Activated T-helper 17 cell treated with anti-CD3 and anti-CD28 coated beads, Interleukin-2, amount 50 U/mL, for 72 hours (primary cell): ENCODE measurements around the gene CCNDBP1. TPM values are rescaled to one million over a fixed set of nuclear protein-coding genes. Genes with fewer than 3 reads are reported as not detected.
"Not testable (repeated sequence)": the region's sequence is repeated elsewhere in the genome, so short reads cannot be mapped to it uniquely, and the experiment has no call there.

Experiments
- ATAC-seq: fragments of 150-1000 bp; cut with Tn5 transposase; replicated peaks from 2 replicates; pipeline ENCODE4 v1.10.0; 2021; ENCODE audit warnings: mild to moderate bottlenecking, moderate library complexity
- H3K27ac Mint-ChIP-seq: one replicate; pipeline ENCODE4 v1.8.0; 2022; ENCODE audit warnings: mixed read lengths
- H3K27me3 Mint-ChIP-seq: one replicate; pipeline ENCODE4 v1.8.0; 2022; ENCODE audit warnings: mixed read lengths
- H3K36me3 Mint-ChIP-seq: one replicate; pipeline ENCODE4 v1.8.0; 2022; ENCODE audit warnings: low read depth, mild to moderate bottlenecking, mixed read lengths
- H3K4me1 Mint-ChIP-seq: one replicate; pipeline ENCODE4 v1.8.0; 2022; ENCODE audit warnings: mixed read lengths
- H3K4me3 Mint-ChIP-seq: one replicate; pipeline ENCODE4 v1.8.0; 2022; ENCODE audit warnings: mild to moderate bottlenecking, mixed read lengths
- H3K9me3 Mint-ChIP-seq: one replicate; pipeline ENCODE4 v1.8.0; 2022; ENCODE audit warnings: mixed read lengths
- total RNA-seq, 2 donors: library from RNA; stranded (reverse); gene quantifications; one replicate each; pipeline ENCODE4 v1.2.3, GENCODE V29; 2022

Gene CCNDBP1
- total RNA-seq, 2 donors from 2014 or later: 63.1 to 66.8 TPM

DNA sequence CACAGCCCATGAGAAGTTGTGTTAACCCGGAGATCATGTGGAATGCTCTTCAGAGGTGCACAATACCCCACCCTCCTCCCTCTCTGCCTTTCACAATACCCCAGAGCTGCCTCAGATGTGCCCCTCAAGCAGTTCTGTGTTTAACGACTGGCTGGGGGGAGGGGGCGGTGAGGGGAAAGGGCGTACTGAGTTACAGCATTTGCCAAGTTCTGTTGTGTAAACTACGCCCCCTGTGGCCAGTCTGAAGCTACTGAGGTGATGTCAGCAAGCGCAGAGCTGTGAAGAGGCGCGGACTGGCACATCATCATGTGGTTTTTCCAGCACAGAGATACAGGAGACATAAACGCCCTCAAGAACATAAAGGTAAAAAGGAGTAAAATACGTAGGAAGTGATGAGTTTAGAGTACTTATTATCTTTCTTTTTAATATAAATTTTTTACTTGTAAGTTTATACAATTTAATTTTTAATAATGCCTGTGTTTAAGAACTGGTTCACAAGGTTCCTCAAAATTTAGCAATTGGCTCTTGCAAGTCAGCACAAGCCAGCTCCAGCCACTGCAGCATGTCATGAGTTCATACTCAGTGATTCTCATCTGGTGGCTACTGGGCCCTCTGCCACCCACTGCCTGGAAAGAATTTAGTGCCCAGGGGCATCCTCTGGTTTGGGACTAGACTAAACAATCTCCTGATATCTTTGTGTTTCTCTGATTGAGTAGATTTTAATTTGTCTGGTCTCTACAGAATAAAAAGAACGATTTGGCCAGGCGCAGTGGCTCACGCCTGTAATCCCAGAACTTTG, 33.9 kb downstream of the CCNDBP1 start:
- no peaks in the 10 kb centered on the region for H3K36me3 Mint-ChIP-seq
- peaks cover 9% of the 10 kb centered on the region for H3K27me3 Mint-ChIP-seq
- no peaks in the 10 kb centered on the region for H3K9me3 Mint-ChIP-seq
- H3K27ac Mint-ChIP-seq: no peak overlapping the region
- ATAC-seq: no peak
- no peak overlapping the region for H3K4me3 Mint-ChIP-seq
- H3K4me1 Mint-ChIP-seq: no peaks in the 10 kb centered on the region

- Mint-ChIP-seq H3K36me3 (no peaks in the 10 kb centered on the region), H3K27ac (no peak overlapping the region), H3K27me3 (peaks cover 9% of the 10 kb centered on the region), H3K4me3 (no peak overlapping the region), H3K9me3 (no peaks in the 10 kb centered on the region), H3K4me1 (no peaks in the 10 kb centered on the region)
- ATAC-seq: no peak
These were observed 35.0 kb downstream of the CCNDBP1 start for GRCh38 chr15:43219929-43220928.

- no peak for ATAC-seq
- Mint-ChIP-seq H3K4me1 (peaks cover 5% of the 10 kb centered on the region), H3K4me3 (no peak within 1 kb of the TSS), H3K36me3 (no peaks in the 10 kb centered on the region), H3K9me3 (no peaks in the 10 kb centered on the region), H3K27me3 (peaks cover 16% of the 10 kb centered on the region), H3K27ac (no peak within 1 kb of the TSS)
These were observed 35.8 kb downstream of the CCNDBP1 start, which contains the start of gene EPB42 for GRCh38 chr15:43220991-43221403. Gene EPB42, minus strand, starts transcription at chr15:43221018. Its CDS starts 193 bp downstream, at chr15:43220825.

- ATAC-seq: no peak
- Mint-ChIP-seq H3K27ac (no peak overlapping the region), H3K4me1 (peaks cover 5% of the 10 kb centered on the region), H3K9me3 (no peaks in the 10 kb centered on the region), H3K36me3 (no peaks in the 10 kb centered on the region), H3K27me3 (peaks cover 17% of the 10 kb centered on the region), H3K4me3 (no peak overlapping the region)
These were observed 36.2 kb downstream of the CCNDBP1 start for GRCh38 chr15:43221422-43221821.

GRCh38 chr15:43225201-43225949, 40.2 kb downstream of the CCNDBP1 start:
- Mint-ChIP-seq H3K9me3 (no peaks in the 10 kb centered on the region), H3K27ac (no peak overlapping the region), H3K36me3 (no peaks in the 10 kb centered on the region), H3K27me3 (peaks cover 13% of the 10 kb centered on the region), H3K4me3 (no peak overlapping the region), H3K4me1 (peaks cover 5% of the 10 kb centered on the region)
- peak; percentile 88 for ATAC-seq

DNA sequence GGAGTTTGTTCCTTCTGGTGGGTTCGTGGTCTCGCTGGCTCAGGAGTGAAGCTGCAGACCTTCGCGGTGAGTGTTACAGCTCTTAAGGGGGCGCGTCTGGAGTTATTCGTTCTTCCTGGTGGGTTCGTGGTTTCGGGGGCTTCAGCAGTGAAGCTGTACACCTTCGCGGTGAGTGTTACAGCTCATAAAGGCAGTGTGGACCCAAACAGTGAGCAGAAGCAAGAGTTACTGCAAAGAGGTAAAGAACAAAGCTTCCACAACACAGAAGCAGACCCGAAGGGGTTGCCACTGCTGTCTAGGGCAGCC, 40.7 kb downstream of the CCNDBP1 start:
- not testable (repeated sequence) for H3K36me3 Mint-ChIP-seq, H3K4me3 Mint-ChIP-seq, H3K4me1 Mint-ChIP-seq, H3K27ac Mint-ChIP-seq, ATAC-seq, H3K9me3 Mint-ChIP-seq
- peaks cover 12% of the 10 kb centered on the region for H3K27me3 Mint-ChIP-seq

DNA sequence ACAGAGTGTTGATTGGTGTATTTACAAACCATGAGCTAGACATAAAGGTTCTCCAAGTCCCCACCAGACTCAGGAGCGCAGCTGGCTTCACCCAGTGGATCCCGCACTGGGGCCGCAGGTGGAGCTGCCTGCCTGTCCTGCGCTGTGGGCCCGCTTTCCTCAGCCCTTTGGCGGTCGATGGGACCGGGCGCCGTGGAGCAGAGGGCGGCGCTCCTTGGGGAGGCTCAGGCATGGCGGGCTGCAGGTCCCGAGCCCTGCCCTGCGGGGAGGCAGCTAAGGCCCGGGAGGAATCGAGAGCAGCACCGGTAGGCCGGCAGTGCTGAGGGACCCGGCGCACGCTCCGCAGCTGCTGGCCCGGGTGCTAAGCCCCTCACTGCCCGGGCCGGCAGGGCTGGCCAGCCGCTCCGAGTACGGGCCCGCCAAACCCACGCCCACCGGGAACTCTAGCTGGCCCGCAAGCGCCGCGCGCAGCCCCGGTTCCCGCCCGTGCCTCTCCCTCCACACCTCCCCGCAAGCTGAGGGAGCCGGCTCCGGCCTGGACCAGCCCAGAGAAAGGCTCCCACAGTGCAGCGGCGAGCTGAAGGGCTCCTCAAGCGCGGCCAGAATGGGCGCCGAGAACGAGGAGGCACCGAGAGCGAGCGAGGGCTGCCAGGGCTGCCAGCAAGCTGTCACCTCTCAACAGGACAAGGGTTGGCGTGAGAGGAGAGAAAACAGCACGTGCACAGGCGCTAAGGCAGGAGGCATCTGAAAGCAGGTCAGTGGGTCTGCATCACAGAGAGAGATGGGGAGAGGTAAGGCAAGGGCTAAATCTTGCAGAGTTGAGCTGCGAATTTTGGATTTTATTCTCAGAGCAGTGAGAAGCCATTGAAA, 41.5 kb downstream of the CCNDBP1 start:
- peaks cover 8% of the 10 kb centered on the region for H3K27me3 Mint-ChIP-seq
- no peak for ATAC-seq
- H3K36me3 Mint-ChIP-seq: no peaks in the 10 kb centered on the region
- peaks cover 5% of the 10 kb centered on the region for H3K4me1 Mint-ChIP-seq
- H3K4me3 Mint-ChIP-seq: no peak overlapping the region
- no peak overlapping the region for H3K27ac Mint-ChIP-seq
- H3K9me3 Mint-ChIP-seq: no peaks in the 10 kb centered on the region

GRCh38 chr15:43229977-43230376, 44.8 kb downstream of the CCNDBP1 start:
- Mint-ChIP-seq H3K4me1 (peaks cover 5% of the 10 kb centered on the region), H3K36me3 (no peaks in the 10 kb centered on the region), H3K4me3 (no peak overlapping the region), H3K27me3 (peaks cover 8% of the 10 kb centered on the region), H3K27ac (no peak overlapping the region), H3K9me3 (no peaks in the 10 kb centered on the region)
- ATAC-seq: no peak

- Mint-ChIP-seq H3K27ac (no peak overlapping the region), H3K27me3 (peaks cover 5% of the 10 kb centered on the region), H3K9me3 (no peaks in the 10 kb centered on the region), H3K4me3 (no peak overlapping the region), H3K36me3 (no peaks in the 10 kb centered on the region), H3K4me1 (peaks cover 1% of the 10 kb centered on the region)
- ATAC-seq: no peak
These were observed 45.5 kb downstream of the CCNDBP1 start for GRCh38 chr15:43230640-43231115.

GRCh38 chr15:43232289-43232874, 47.2 kb downstream of the CCNDBP1 start:
- peaks cover 7% of the 10 kb centered on the region for H3K27me3 Mint-ChIP-seq
- no peak overlapping the region for H3K27ac Mint-ChIP-seq
- no peaks in the 10 kb centered on the region for H3K4me1 Mint-ChIP-seq
- no peak for ATAC-seq
- no peak overlapping the region for H3K4me3 Mint-ChIP-seq
- H3K36me3 Mint-ChIP-seq: no peaks in the 10 kb centered on the region
- no peaks in the 10 kb centered on the region for H3K9me3 Mint-ChIP-seq

DNA sequence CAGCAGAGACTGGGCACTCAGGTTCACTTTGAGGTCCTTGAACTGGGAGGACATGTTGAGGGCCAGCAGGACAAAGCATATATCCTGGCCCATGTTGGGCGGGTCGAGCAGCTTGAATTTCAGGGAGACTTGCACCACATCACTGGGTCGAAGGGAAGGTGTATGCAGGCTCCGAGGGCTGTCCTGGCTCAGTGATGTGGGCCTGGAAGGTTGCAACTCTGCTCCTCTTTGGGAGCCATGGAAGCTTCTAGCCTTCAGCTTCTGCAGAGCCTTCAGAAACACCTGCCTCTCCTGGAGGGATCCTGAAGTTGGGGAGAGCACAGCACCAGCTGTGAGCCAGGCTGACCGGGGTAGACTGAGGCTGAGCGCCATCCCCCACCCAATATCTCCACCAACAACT, 50.3 kb downstream of the CCNDBP1 start:
- peaks cover 10% of the 10 kb centered on the region for H3K27me3 Mint-ChIP-seq
- no peaks in the 10 kb centered on the region for H3K4me1 Mint-ChIP-seq
- no peaks in the 10 kb centered on the region for H3K9me3 Mint-ChIP-seq
- H3K36me3 Mint-ChIP-seq: no peaks in the 10 kb centered on the region
- ATAC-seq: no peak
- no peak overlapping the region for H3K4me3 Mint-ChIP-seq
- H3K27ac Mint-ChIP-seq: no peak overlapping the region

GRCh38 chr15:43237842-43238470, 52.8 kb downstream of the CCNDBP1 start:
- Mint-ChIP-seq H3K27me3 (peaks cover 13% of the 10 kb centered on the region), H3K36me3 (no peaks in the 10 kb centered on the region), H3K27ac (no peak overlapping the region), H3K9me3 (no peaks in the 10 kb centered on the region), H3K4me3 (no peak overlapping the region), H3K4me1 (no peaks in the 10 kb centered on the region)
- no peak for ATAC-seq

- no peak for ATAC-seq
- Mint-ChIP-seq H3K4me3 (no peak overlapping the region), H3K4me1 (no peaks in the 10 kb centered on the region), H3K9me3 (no peaks in the 10 kb centered on the region), H3K36me3 (no peaks in the 10 kb centered on the region), H3K27ac (no peak overlapping the region), H3K27me3 (peaks cover 15% of the 10 kb centered on the region)
These were observed 53.5 kb downstream of the CCNDBP1 start for GRCh38 chr15:43238671-43239131.
